ELR (cell line): ENCODE results near the gene HSDL1.

ENCODE experiments used
- DNase-seq: peaks from one replicate; pipeline ENCODE4 v3.0.0-alpha.2; 2015; ENCODE audit warnings: low read depth

The HSDL1 gene

GRCh38 chr16:84107921-84108320 lies 37.1 kb downstream of the HSDL1 start:
- DNase-seq = no peak

- DNase-seq = no peak
Observed at GRCh38 chr16:84105948-84106740, 38.8 kb downstream of the HSDL1 start.

- no peak for DNase-seq
Observed at GRCh38 chr16:84105301-84105815, 39.6 kb downstream of the HSDL1 start.

GRCh38 chr16:84104231-84104630 lies 40.7 kb downstream of the HSDL1 start:
- no peak for DNase-seq

GRCh38 chr16:84103678-84104077 lies 41.3 kb downstream of the HSDL1 start:
- DNase-seq = peak; percentile 21

GRCh38 chr16:84098939-84099338 lies 46.0 kb downstream of the HSDL1 start:
- DNase-seq = no peak

GRCh38 chr16:84096447-84097005 lies 48.5 kb downstream of the HSDL1 start:
- no peak for DNase-seq

- DNase-seq = no peak
Observed at GRCh38 chr16:84095466-84095865, 49.5 kb downstream of the HSDL1 start.

- DNase-seq = no peak
Observed at GRCh38 chr16:84093879-84094270, 51.1 kb downstream of the HSDL1 start.

GRCh38 chr16:84093120-84093878 lies 51.7 kb downstream of the HSDL1 start:
- DNase-seq = no peak

- no peak for DNase-seq
Observed at GRCh38 chr16:84091460-84091859, 53.5 kb downstream of the HSDL1 start.

GRCh38 chr16:84090211-84090610 lies 54.8 kb downstream of the HSDL1 start:
- no peak for DNase-seq

GRCh38 chr16:84088695-84089395 lies 56.1 kb downstream of the HSDL1 start:
- peak; percentile 16 for DNase-seq

- DNase-seq = no peak
Observed at GRCh38 chr16:84087466-84088151, 57.4 kb downstream of the HSDL1 start.

GRCh38 chr16:84087001-84087400 lies 58.0 kb downstream of the HSDL1 start:
- DNase-seq = no peak

GRCh38 chr16:84086341-84086740 lies 58.6 kb downstream of the HSDL1 start:
- DNase-seq = no peak

GRCh38 chr16:84085773-84086172 lies 59.2 kb downstream of the HSDL1 start:
- DNase-seq = no peak

- DNase-seq = no peak
Observed at GRCh38 chr16:84085271-84085667, 59.7 kb downstream of the HSDL1 start.

- peak; percentile 77 for DNase-seq
Observed at GRCh38 chr16:84084570-84085270, 60.3 kb downstream of the HSDL1 start.

- no peak for DNase-seq
Observed at GRCh38 chr16:84082835-84083569, 62.0 kb downstream of the HSDL1 start.
